GM21381 (cell line): ENCODE results near the gene MED10.

ENCODE experiments used
- ATAC-seq: cut with Tn5 transposase; IDR thresholded peaks from one replicate; pipeline ENCODE4 v1.9.1; 2021; ENCODE audit warnings: mild to moderate bottlenecking, moderate library complexity; ENCODE audit not compliant: unreplicated experiment

Gene MED10

DNA sequence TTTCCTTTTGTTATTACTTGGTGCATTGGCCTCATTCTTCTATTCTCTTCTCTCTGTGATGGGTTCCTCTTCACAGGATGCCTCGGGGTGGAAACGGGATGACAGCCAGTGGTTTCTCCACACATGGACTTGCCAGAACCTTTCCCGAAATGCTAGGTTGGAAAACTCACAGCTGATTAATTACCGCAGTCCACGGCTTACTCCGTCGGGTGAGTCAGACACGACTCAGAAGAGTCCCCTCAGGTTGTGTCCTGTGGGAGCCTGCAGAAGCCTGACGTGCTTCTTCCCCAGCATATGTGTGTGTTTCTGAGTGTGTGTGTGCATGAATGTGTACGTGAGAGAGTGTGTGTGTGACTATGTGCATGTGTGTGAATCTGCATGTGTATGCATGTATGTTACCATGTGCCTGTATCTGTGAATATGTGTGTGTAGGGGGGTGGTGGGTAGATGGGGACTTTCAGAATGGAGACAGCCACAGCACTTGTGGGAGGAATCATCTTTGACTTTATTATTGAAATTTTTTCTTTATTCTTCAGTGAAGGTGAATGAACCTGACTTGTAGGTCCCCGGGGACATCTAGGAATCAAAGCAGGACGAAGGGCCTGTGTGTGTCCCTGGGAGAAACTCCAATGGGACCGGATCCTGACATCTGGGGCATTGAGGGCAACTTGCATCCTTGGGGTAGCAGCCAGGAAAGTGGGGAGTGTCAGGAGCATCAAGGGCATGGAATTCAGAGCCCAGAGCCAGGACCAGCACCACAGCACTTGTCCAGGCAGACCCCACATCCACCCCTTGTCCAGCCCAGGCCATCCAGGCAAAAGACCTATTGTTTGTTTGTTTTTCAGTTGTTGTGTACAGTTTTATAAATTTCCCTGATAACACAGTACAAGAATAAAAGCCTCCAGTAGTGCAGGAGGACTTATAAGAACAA is 21.9 kb upstream of the MED10 start:
- no peak for ATAC-seq

DNA sequence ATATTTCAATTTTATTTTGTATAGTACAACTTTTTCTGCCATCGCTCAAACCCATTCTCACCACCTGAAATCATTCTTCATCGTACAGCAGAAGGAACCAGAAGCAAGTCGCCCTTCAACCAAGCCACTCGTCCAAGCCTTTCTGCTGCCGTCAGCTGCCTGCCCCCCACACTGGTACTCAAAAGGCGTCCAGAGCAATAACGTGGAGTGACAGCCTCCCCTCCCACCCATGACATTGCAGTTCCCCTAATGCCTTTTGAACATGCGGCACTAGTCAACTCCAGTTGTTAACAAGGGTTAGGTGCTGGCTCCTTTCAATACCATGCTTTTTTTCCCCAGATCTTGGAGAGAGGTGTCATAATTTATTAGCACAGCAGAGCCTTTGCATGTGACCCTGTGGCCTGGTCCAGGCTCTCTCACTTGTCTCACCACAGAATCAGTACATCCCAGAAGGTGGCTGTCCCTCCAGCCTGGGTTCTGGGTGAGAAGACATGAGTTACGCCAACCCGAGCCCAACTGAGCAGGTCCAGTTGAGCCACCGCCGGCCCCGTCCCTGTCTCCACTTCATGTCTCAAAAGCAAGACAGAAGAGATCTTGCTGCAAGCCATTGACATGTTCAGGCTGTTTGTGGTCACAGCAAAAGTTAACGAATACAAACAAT is 20.4 kb upstream of the MED10 start:
- no peak for ATAC-seq

DNA sequence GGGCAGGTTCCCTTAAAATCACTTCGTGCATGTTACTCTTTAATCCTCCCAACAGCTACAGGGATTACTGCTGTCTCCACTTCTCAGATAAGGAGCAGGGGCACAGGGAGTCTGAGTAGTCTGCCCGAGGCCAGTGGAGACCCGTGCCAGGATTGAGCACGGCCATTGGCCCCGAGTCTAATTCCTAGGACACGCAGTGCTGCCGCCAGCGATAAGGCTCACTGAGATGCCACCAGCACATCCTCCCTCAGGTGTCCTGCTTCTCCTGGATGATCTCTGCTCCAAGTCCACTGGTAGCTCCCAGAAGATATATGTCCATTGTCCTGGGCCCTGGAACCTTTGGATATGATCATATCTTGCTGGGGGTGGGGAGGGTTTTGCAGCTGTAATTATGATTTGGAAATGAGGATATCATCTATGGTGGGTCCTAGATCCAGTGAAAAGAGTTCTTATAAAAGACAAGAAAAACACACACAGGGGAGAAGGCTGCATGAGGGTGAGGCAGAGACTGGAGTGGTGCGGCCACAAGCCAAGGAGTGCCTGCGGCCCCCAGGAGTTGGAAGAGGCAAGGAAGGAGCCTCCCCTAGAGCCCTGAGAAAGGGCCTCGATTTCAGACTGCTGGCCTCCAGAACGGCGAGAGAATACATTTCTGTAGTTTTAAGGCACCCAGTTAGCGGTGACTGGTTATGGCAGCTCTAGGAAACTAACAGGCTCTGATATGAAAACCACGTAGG is 19.4 kb upstream of the MED10 start:
- no peak for ATAC-seq

DNA sequence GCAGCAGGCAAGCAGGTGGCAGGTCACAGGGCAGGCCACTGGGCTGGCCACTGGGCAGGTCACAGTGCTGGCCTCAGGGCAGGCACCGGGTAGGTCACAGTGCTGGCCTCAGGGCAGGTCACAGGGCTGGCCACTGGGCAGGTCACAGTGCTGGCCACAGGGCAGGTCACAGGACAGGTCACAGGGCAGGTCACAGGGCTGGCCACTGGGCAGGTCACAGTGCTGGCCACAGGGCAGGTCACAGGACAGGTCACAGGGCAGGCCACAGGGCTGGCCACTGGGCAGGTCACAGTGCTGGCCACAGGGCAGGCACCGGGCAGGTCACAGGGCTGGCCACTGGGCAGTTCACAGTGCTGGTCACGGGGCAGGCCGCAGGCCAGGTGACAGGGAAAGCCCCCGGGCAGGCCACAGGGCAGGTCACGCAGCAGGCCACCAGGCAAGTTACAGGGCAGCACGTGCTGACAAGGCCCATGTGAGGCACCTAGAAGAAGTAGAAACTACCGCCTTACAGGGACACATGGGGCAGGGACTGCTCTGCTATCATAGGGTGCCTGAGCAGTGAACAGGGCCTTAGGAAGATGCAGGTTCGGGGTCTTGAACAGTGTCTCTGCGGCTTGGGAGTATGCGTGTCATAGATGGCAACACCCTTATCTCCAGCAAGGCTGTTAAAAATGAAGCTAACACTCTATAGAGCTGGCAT is 18.6 kb upstream of the MED10 start:
- no peak for ATAC-seq

DNA sequence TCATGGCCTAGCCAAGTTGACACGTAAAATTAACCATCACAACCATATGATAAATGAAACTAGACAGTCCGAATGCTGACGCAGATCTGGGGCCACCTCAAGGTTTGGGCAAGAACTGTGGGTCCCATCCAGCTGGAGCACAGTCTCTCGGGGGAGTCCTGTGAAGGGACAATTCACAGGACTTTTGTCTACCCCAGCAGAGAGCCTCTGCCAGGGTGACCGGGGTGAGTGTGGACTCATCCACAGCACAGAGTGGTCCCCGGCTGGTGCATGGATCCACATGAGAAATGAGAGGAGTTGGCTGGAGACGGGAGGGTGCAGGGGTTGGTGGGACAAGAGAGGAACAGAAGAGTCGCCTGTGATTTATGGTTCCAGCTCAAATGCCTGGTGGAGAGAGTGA is 17.7 kb upstream of the MED10 start:
- ATAC-seq = no peak

DNA sequence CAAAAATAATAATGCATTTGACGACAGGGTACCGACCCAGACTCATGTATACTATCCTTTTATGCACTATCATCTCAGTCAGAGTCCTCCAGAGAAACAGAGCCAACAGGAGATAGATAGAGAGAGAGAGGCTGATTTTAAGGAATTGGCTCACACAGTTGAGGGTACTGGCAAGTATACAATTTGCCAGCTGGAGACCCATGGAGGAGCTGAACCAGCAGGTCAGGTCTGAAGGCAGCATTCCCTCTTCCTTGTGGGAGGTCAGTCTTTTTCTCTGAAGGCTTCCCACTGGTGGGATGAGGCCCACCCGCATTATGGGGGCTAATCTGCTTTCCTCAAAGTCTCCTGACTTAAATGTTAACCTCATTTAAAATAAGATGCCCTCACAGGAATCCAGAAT is 17.3 kb upstream of the MED10 start:
- ATAC-seq = no peak

DNA sequence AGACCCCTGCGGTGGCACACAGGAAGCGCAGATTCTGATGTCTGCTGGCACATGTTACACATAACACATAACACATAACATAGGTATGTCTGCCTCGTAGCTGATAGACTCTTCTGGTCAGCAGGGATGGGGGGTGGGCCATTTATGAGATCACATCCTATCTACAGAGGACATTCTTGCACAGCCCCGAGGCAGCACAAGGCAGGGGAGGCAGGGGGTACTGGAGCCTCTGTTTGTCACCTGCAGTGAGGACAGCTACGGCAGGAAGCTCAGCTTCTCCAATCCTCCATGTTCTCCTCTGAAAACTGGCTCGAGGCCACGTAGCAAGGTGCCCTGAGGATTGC is 16.7 kb upstream of the MED10 start:
- ATAC-seq = no peak

DNA sequence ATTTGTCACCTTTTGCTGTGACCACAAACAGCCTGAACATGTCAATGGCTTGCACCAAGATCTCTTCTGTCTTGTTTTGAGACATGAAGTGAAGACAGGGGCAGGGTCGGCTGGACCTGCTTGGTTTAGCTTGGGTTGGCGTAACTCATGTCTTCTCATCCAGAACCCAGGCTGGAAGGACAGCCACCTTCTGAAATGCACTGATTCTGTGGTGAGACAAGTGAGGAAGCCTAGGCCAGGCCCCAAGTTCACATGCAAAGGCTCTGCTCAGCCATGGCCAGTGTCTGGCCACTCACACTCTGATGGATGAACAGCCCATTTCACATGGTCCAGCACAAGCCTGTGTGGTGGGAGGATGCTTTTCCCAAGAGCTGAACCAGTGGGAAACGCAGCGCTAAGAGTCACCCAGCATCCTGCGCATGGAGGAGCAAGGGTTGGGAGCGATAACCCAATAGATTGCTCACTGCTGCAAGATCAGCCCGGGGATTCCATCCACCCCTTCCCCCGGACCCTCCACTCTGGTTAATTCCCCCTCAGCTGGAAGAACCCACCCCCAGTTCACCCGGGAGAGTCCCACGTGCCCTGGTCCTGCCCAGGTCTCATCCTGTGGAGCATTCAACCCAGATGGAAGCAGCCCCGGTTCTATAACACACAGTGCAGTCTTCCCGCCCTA is 16.2 kb upstream of the MED10 start:
- ATAC-seq = no peak

DNA sequence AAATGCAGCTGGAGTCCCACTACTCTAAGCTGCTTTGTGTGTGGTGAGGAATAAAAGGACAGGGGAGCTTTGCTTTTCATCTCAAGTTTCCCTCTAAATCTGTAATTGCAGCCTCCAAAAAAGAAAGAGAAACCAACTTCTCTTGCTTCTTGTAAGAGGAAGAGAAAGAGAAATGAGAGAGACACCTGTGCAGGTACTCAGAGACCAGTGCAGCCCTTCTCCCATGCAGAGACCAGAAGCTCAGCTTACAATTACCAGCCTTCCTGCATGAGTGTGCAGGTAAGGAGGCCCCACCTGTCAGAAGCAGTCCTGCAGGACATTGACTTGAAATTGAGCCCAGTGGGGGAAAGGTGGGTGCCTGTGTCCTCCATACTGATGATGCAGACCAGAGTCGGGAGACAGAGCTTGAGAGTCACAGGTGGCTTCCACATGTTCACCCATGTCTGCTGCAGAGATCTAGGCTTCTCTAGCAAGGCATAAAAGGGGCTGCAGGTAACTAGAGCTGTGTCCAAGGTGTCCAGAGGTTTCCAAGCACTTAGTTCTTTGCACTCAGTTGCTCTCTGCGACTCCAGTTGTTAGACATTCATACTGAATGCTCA is 15.3 kb upstream of the MED10 start:
- no peak for ATAC-seq

DNA sequence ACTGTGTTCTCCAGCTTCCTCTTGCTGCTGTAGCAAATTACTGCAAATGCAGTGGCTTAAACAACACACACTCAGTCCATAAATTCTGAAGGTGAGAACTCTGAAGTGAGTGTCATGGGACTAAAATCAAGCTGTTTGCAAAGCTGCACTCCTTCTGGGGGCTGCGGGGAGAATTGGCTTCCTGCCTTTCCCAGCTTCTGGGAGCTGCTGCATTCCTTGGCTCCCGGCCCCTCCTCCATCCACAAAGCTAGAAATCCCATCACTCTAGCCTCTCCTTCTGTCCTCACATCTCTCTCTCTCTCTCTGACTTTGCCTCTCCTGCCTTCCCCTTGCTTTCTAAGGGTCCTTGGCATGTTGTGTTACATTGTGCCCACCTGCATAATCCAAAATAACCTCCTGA is 14.2 kb upstream of the MED10 start:
- no peak for ATAC-seq

DNA sequence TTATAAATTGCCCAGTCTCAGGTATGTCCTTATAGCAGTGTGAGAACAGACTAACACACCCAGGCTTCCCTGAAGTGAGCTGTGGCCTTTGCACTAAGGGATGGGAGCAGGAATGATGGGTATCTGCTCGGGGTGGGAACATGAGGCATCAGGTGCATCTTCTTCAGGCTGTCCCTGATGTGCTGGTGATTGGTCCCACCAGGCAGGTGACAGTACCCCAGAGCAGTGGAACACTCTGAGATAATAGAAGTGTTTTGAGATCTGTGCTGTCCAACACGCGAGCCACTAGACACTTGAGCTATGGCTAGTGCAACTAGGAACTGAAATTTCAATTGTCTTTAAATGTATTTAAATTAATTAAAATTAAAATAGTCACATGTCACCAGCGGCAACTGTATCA is 12.8 kb upstream of the MED10 start:
- ATAC-seq = no peak

DNA sequence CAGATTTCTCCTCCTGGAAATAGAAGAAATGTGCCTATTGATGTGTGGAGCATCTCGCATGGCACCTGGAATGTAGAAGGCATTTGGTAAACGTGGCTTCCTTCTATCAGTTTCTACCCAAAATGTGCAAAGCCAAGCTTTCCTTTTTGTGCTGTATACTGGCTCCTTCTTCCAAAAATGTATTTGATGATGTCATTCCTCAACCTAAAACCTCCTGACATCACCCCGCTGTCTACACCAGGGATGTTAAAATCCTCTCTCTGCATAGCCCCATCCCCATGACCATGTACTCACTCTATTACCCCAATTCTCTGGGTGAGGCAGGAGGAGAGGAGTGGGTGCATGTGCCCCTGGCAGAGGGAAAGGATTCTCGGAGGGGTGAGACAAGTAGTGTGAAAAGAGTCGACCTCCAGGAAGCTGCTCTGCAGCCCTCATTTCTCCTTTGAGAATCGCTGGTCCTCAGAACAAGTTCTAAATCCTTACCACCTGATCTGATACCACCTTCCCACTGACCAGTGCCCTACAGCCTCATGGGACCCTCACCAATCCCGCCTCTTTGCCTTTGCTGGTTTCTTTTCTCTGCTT is 11.7 kb upstream of the MED10 start:
- ATAC-seq = no peak

DNA sequence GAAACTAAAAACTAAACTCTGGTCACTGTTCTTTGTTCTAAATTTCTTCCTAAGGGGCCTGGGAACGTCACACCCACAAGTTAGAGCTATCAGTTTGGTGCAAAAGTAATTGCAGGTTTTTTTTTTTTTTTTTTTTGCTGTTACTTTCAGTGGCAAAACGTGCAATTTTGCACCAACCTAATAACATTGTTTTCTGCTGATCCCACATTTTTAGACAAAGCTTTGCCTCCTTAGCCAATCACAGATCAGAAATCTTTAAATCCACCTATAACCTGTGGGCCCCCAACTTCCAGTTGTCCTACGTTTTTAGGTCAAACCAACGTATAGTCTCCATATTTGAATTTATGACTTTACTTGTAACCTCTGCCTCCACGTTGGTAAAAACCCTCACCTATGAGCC is 11.1 kb upstream of the MED10 start:
- ATAC-seq = no peak

DNA sequence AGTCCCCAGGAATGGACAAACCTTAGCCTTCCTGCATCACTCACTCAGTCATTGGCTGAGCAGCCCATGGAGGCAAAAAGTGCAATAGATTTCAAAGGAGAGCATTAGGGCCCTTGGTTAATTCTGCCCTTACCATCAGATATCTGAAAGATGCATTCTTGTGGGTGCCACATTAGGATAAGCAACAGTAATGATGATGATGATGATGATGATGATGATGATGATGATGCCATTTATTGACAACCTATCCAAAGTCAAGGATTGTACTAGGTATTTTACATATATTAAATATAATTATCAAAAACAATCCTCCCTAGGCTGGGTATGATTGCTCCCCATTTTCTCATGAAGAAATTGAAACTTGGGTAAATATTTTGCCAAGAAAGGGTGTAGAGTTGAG is 9.6 kb upstream of the MED10 start:
- ATAC-seq = no peak

DNA sequence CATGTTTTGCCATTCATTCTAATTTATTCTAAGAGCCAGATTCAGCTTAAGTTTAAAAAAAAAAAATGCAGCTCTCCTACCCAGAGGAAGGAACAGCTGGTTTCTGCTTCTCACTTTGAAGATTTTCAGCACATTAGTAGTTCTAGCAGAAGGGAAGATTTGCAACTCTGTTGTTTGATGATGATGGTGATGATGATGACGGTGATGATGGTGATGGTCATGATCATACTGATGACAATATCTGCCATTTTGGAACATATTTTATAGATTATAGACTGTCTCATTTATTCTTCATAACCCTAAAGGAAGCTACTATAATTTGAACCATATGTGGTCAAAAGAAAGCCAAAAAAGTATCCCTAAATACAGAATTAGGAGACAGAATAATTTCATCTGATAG is 7.9 kb upstream of the MED10 start:
- ATAC-seq = no peak

DNA sequence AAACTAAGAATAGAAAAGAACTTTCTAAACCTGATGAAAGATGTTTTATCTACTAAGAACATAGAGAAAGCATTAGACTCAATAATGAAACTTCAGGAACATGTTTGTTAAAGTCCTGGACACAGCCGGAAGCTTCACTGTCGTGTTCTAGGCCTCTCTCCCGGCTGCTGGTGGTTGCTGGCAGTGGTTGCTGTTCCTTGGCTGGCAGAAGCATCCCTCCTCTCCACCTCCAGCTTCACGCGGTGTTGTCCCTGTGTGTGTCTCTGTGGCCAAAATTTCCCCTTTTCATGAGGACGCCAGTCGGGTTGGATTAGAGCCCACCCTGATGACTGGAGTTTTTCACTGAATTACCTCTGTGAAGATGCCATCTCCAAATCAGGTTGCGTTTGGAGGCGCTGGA is 6.5 kb upstream of the MED10 start:
- no peak for ATAC-seq

DNA sequence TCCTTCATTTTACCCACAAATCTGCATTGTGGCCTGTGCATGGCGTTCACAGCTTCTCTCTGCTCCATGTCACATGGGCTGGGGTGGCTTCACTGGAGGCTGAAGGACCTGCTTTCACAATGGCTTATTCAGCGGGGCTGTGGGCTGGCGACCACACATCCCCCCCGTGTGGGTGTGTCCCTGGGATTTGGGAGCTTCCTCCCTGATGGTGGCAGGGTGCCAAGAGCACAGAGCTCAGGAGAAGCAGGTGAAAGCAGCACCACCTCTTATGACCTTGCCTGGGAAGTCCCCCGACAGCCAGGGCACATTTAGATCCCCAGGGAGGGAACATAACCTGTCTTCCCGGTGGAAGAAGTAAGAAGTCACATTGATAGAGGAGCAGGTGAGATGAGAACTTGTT is 5.0 kb upstream of the MED10 start:
- ATAC-seq = no peak

DNA sequence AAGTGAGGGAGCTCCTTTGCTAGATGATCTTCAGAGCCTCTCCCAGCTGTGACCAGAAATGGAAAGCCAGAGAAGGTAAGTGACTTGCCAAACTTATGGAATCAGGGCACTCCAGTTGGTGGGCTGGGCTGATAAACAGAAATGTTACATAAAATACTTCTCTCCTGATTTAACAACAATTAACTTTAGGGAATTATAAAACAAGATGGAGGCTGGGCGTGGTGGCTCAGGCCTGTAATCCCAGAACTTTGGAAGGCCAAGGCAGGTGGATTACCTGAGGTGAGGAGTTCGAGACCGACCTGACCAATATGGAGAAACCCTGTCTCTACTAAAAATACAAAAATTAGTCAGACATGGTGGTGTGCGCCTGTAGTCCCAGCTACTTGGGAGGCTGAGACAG is 899 bp upstream of the MED10 start:
- ATAC-seq = no peak

DNA sequence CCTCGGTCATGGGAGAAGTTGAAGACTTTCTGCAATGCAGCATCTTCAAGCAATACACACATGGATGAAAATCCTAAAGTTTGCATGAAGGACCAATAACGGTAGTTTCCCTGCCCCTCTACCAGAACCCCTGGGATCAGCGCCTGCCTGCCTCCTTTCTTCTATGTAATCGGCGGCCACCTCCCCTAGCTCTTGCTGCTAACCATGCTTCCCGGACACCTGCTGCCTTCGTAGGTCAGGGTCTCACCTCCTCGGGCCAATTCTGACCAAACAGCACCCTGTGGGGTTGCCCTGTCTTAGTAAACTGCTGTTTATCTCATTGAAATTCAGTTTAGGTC is 388 bp upstream of the MED10 start:
- peak; percentile 26 for ATAC-seq

DNA sequence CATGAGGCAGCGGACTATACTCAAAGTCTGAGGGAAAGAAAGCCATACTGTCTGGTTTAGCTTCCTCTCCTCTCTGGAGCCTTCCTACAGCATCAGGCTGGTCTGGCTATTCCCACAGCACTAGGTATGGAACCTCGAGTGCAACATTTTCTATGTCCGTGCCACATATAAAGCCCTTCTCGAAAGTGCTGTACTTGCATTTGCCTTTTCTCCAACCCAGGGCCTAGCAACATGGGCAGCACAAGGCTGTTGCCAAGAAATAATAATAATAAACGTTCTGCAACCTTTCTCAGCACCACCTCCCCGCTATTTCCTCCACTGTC is 804 bp downstream of the MED10 start:
- no peak for ATAC-seq
